Activated naive CD4-positive, alpha-beta T cell (primary cell): ENCODE measurements around the gene ATP1B2.

Experiments
- DNase-seq, 4 experiments: peaks; one replicate each; lab custom pipeline; 2025; lab: John Stamatoyannopoulos, UW

The ATP1B2 gene

GRCh38 chr17:7685533-7686221, 35.0 kb downstream of the ATP1B2 start:
- DNase-seq, result peak; percentile 65 to 83 (median 76)

DNA sequence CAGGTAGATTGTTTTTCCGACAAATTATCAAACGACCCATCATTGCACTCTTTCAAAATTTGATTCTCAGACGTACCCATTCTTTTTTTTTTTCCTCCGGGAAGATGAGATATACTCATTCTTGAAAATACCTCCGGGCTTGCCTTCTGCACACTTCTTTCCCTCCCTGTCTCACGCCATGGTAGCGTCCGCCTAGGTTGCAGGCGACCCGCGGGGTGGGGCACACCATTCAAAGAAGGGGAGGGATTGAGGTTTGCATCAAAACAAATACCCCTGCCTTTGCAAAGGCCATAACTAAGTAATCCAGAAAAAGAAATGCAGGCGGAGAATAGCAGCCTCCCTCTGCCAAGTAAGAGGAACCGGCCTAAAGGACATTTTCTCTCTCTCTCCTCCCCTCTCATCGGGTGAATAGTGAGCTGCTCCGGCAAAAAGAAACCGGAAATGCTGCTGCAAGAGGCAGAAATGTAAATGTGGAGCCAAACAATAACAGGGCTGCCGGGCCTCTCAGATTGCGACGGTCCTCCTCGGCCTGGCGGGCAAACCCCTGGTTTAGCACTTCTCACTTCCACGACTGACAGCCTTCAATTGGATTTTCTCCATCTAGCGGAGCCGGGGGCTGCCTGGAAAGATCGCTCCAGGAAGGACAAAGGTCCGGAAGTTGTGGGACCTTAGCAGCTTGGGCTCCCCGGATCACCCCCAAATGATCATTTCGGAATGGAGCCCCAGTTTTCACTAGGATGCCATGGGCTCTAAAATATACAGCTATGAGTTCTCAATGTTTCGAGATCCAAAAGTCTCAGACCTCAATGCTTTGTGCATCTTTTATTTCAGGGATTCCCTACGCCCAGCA, 35.7 kb downstream of the ATP1B2 start:
- peak; percentile 65 to 76 (median 68) for DNase-seq

- DNase-seq, result peak; percentile 62 to 77 (median 69)
These were observed 36.6 kb downstream of the ATP1B2 start, which contains the start of gene TP53 for GRCh38 chr17:7687072-7687907. TSS of gene TP53 (minus strand) at chr17:7687490. CDS start at chr17:7676594, 10,896 bp downstream.

DNA sequence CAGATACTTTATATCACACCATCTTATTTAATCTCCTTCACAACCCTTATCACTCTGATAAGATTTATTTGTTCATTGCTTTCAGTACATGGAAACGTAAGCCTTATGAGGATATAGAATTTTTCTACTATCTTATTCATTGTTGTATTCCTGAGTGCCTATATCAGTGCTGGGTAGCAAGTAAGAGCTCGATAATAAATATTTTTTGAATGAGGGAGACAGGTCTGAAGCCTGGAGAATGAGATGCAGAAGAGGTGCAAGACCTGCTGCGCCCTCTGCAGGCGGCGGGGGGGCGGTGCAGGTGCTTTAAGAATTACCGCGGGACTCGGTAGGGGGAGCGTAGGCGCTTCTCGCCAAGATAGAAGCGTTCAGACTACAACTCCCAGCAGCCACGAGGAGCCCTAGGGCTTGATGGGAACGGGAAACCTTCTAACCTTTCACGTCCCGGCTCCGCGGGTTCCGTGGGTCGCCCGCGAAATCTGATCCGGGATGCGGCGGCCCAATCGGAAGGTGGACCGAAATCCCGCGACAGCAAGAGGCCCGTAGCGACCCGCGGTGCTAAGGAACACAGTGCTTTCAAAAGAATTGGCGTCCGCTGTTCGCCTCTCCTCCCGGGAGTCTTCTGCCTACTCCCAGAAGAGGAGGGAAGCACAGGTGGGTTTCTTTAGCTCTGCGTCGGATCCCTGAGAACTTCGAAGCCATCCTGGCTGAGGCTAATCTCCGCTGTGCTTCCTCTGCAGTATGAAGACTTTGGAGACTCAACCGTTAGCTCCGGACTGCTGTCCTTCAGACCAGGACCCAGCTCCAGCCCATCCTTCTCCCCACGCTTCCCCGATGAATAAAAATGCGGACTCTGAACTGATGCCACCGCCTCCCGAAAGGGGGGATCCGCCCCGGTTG, 37.4 kb downstream of the ATP1B2 start, which contains the start of gene WRAP53:
Gene WRAP53, plus strand, starts transcription at position 570 of the 900 bp plus-strand sequence. Its CDS starts 172 bp downstream, at position 742.
- DNase-seq, result peak; percentile 91 to 93 (median 92)

- no peak for DNase-seq
These were observed 38.1 kb downstream of the ATP1B2 start for GRCh38 chr17:7688808-7689316.

DNA sequence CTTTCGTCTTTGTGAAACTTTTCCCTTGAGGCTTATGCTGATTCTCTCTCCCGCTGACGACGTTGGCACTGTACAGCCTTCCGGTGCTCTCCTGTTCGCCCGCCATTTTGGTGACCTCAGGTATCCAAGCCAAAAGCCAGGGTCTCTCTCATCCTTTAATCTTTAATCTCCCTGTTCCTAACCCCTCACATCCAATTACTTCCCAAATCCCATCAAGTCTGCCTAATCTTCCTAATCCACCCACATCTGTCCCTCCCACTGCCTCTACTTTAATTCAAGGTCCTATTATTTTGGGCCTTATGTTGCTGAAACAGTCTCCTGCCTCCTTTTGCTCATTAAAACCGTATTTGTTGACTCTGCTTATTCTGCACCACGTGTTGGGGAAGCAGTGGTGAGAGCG, 44.9 kb downstream of the ATP1B2 start:
- no peak for DNase-seq

DNA sequence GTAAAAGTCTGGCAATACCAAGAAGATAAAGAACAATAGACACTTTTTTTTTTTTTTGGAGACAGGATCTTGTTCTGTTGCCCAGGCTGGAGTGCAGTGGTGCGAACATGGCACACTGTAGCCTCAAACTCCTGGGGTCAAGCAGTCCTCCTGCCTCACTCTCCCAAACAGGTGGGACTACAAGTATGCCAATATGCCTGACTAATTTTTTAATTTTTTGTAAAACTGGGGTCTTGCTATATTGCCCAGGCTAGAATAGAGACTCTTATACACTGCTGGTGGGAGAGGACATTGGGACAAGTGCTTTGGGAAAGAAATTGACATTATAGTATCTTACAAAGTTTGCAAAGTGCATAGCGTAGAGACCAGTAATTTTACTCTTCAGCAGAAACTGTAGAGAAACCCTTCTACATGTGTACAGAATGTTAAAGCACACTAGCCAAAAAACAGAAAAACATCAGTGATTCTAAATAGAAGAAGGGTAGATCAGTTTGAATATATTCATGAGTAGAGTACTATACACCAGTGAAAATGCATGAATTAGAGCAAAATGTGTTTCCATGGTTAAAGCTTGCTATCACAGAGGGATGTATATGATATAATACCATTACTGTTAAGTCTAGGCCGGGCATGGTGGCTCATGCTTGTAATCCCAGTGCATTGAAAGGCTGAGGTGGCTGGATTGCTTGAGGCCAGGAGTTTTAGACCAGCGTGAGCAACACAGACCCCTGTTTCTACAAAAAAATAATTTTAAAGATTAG, 47.3 kb downstream of the ATP1B2 start:
- no peak for DNase-seq

GRCh38 chr17:7700510-7700909, 49.8 kb downstream of the ATP1B2 start:
- DNase-seq, result no peak

GRCh38 chr17:7701681-7702080, 51.0 kb downstream of the ATP1B2 start:
- DNase-seq, result no peak

- DNase-seq, result no peak
These were observed 52.0 kb downstream of the ATP1B2 start for GRCh38 chr17:7702776-7703175.

GRCh38 chr17:7703584-7704479, 53.1 kb downstream of the ATP1B2 start:
- no peak for DNase-seq

DNA sequence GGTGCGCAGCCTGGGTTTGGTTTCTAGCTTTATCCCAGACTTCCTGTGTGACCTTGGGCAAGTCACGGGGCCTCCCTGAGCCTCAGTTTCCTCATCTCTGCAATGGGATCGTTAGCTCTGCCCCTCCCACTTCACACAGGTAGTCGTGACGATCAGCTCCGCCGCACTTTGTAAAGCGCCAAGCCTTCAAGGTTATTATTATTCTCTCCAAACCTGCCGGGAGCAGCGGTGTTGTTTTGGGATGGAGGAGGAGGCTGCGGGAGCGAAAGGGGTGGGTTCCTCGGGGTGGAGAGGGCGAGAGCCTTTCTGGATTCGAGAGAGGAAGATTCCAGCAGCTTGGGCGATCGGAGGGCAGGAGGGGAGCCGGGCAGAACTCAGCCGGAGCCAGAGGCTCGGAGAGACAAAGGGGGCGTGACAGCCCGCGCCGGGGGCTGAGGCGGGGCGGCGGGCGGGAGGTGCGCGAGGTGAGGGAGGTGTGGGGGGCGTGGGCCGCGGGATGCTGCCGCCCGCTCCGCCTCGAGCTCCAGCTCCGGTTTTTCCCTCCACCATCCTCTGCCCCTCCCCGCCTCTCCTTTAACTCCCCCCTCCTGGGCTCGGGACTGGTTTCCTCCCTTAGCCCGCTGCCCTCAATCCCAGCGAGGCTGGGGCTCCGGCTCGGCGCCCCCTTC, 54.0 kb downstream of the ATP1B2 start, which contains the start of gene EFNB3:
Gene EFNB3, plus strand, starts transcription at position 602 of the 668 bp plus-strand sequence. CDS start 397 bp downstream, outside the sequence.
- no peak for DNase-seq

DNA sequence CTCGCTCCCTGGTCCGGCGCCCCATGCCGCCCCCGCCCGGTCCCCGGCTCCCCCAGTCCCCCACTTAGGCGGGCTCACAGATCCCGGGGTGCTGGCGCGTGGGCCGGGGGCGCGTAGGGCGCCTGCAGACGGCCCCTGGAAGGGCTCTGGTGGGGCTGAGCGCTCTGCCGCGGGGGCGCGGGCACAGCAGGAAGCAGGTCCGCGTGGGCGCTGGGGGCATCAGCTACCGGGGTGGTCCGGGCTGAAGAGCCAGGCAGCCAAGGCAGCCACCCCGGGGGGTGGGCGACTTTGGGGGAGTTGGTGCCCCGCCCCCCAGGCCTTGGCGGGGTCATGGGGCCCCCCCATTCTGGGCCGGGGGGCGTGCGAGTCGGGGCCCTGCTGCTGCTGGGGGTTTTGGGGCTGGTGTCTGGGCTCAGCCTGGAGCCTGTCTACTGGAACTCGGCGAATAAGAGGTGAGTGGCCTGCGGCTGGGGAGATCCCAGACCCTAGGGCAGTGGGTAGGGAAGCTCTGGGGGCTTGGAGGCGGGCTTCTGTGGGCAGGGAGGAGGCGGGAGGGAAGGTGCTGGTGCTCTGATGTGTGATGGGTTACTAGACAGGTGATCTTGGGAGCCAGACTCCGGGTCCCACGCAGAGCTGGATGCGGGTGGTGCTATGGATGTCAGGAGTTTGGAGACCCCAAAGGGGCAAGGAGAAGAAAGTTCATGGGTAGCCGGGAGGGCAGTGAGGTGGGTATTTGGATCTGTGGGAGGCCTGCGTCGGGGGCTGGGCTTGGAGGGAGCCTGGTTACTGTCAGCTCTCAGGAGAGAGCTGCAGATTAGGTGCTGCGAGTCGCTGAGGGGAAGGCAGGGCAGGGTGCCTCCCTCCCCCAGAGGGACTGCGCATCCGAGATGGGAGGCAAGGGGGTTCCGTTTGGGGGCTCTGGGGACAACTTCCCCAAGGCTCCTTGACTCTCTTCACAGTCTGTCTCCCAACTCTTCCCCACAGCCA, 54.8 kb downstream of the ATP1B2 start:
- no peak for DNase-seq

DNA sequence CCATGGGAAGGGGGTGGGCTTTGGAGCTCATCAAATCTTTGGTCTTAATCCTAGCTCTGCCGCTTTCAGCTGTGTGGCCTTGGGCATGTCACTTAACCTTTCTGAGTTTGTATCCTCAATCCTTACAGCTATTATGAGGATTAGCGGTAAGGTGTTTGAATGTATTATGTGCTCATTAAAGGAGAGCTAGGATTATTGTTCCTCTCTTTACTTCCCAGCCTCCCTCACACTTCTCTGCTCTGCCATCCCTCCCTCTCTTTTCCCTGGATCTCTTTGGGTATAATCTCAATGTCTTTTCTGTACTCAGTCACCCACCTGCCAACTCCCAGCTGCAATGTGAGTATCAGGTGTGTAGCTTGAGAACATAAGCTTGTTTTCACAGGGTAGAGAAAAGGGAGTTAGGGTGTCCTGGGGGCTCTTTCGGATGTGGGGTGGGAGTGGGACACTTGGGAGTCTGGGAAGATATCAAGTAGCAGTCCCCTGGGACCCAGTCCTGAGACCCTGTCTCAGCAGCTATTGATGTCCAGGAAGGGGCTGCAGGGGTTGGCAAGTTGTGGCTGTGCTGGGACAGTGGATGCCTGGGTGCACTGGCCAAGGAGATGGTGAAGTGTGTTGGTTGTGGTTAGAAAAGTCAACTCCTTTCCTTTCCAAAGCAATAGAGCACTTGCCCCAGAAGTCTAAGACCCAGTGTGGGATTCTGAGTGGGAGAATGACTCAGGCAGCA, 56.1 kb downstream of the ATP1B2 start:
- no peak for DNase-seq
